K562 (cell line): Measurements from ENCODE around the gene WDR35. TPM values are rescaled to one million over a fixed set of nuclear protein-coding genes. Genes with fewer than 3 reads are reported as not detected.

Experiments
- ATAC-seq: fragments of 200-7000 bp; cut with Tn5 transposase; 3 replicates; pipeline ENCODE4 v1.9.1; 2020; ENCODE audit warnings: moderate library complexity
- BruUV-seq: library from RNA; stranded (reverse); fragments of 400-500 nt; replicated peaks from 2 replicates; lab custom pipeline; 2021; lab: Mats Ljungman, UMichigan
- CTCF ChIA-PET: fragments of 300-600 bp; formaldehyde crosslinking; extraction: SDS; loops from one replicate; lab custom pipeline; 2021; ENCODE audit warnings: low intra/inter-chr PET ratio; lab: Yijun Ruan, JAX
- POLR2A ChIA-PET: fragments of 300-600, 350-650 bp; sonication (Branson Sonifier 250); formaldehyde crosslinking; extraction: SDS; loops from one replicate; lab custom pipeline; 2021; ENCODE audit warnings: antibody characterized with exemption, inconsistent platforms; lab: Yijun Ruan, JAX
- DNase-seq, 4 experiments: peaks; one replicate each; pipeline versions ENCODE4 v3.0.0 to v3.0.0-alpha.2; 2011 to 2018; ENCODE audit warnings: low spot score in 3 of 4, mixed read lengths in 3 of 4; ENCODE audit errors: extremely low read depth in 1 of 4
- FAIRE-seq: peaks from 2 replicates; lab custom pipeline; 2011; peaks lifted over from hg19 to GRCh38; lab: Jason Lieb, UNC
- H2AFZ ChIP-seq: 2 replicates; pipeline ENCODE4 v1.6.0; 2011; ENCODE audit warnings: low read depth, low read length, control low read depth, inconsistent platforms
- H3K27ac ChIP-seq: fragments of 200-600 bp; 3 replicates; pipeline ENCODE4 v1.8.0; 2011; ENCODE audit warnings: low read depth, mild to moderate bottlenecking, control low read depth, inconsistent platforms, low read length, moderate library complexity, mixed read lengths; ENCODE audit errors: extremely low read depth
- H3K27me3 ChIP-seq, 2 experiments: fragments of 300-600 bp in 1 of 2; 2 replicates in 1 of 2; 3 replicates in 1 of 2; pipeline versions ENCODE4 v1.6.0 to v1.8.0; 2011; ENCODE audit warnings: inconsistent platforms in 2 of 2, low read length in 2 of 2, mild to moderate bottlenecking in 1 of 2, mixed read lengths in 1 of 2, moderate library complexity in 1 of 2; ENCODE audit not compliant: control insufficient read depth in 2 of 2, insufficient read depth in 2 of 2
- H3K36me3 ChIP-seq: fragments of 300-600 bp; 3 replicates; pipeline ENCODE4 v1.8.0; 2011; ENCODE audit warnings: mild to moderate bottlenecking, low read length, inconsistent platforms; ENCODE audit not compliant: control insufficient read depth, insufficient read depth
- H3K4me1 ChIP-seq, 2 experiments: fragments of 200-600 bp in 1 of 2; replicated peaks in 1 of 2; 2 replicates in 1 of 2; 3 replicates in 1 of 2; pipeline versions ENCODE4 v1.5.1 to v1.8.0; 2011; ENCODE audit warnings: inconsistent platforms in 2 of 2, low read length in 2 of 2, mild to moderate bottlenecking in 1 of 2, mixed read lengths in 1 of 2, moderate library complexity in 1 of 2; ENCODE audit not compliant: control insufficient read depth in 2 of 2, insufficient read depth in 2 of 2
- H3K4me2 ChIP-seq: 2 replicates; pipeline ENCODE4 v1.6.1; 2011; ENCODE audit warnings: low read length, control low read depth, inconsistent platforms, mixed read lengths; ENCODE audit not compliant: insufficient read depth
- H3K4me3 ChIP-seq: fragments of 200-600 bp; sonication (generic), shearing (Covaris generic); 2 replicates; pipeline ENCODE4 v1.5.1; 2016; ENCODE audit warnings: control low read depth, inconsistent platforms
- H3K79me2 ChIP-seq: fragments of 200-600 bp; 3 replicates; pipeline ENCODE4 v1.8.0; 2011; ENCODE audit warnings: low read length, inconsistent platforms; ENCODE audit not compliant: control insufficient read depth, insufficient read depth
- H3K9ac ChIP-seq, 2 experiments: 2 replicates each; pipeline versions ENCODE4 v1.6.0 to v1.6.1; 2011; ENCODE audit warnings: low read depth in 2 of 2, low read length in 2 of 2, control low read depth in 1 of 2, inconsistent platforms in 1 of 2, mild to moderate bottlenecking in 1 of 2, mixed read lengths in 1 of 2; ENCODE audit not compliant: insufficient read depth in 1 of 2
- H3K9me1 ChIP-seq: one replicate; pipeline ENCODE4 v1.6.0; 2011; ENCODE audit warnings: inconsistent platforms, mild to moderate bottlenecking, low read length, moderate library complexity; ENCODE audit not compliant: control insufficient read depth, insufficient read depth
- H3K9me3 ChIP-seq: replicated peaks from 2 replicates; pipeline ENCODE4 v1.5.1; 2011; ENCODE audit warnings: low read depth, low read length, inconsistent platforms; ENCODE audit not compliant: control insufficient read depth, insufficient read depth
- H4K20me1 ChIP-seq: replicated peaks from 2 replicates; pipeline ENCODE4 v1.6.1; 2011; ENCODE audit warnings: low read length, inconsistent platforms, mixed read lengths; ENCODE audit not compliant: control insufficient read depth, insufficient read depth
- CREBBP ChIP-seq: IDR thresholded peaks from one replicate; pipeline ENCODE4 v1.6.1; 2012; ENCODE audit warnings: low read depth, mild to moderate bottlenecking, control low read depth, inconsistent platforms, low read length
- DMBX1 ChIP-seq: fragments of 250-450 bp; sonication (Bioruptor Pico); IDR thresholded peaks from 2 replicates; pipeline ENCODE4 v1.8.0; 2022; ENCODE audit warnings: inconsistent platforms, mild to moderate bottlenecking, moderate library complexity, borderline replicate concordance
- GABPB2 ChIP-seq: fragments of 250-450 bp; sonication (Bioruptor Pico); conservative IDR thresholded peaks from 2 replicates; pipeline ENCODE4 v1.5.1; 2021; ENCODE audit warnings: mild to moderate bottlenecking
- GTF2A2 ChIP-seq: IDR thresholded peaks from 2 replicates; pipeline ENCODE4 v1.6.1; 2016; ENCODE audit warnings: mild to moderate bottlenecking, missing genetic modification characterization, missing compliant biosample characterization
- ILK ChIP-seq: fragments of 450-650 bp; IDR thresholded peaks from 2 replicates; pipeline ENCODE4 v1.6.1; 2016; ENCODE audit warnings: missing genetic modification characterization, low read depth, mild to moderate bottlenecking, missing compliant biosample characterization, moderate library complexity, borderline replicate concordance
- JUN ChIP-seq, 2 experiments: sonication (generic) in 1 of 2; formaldehyde crosslinking in 1 of 2; IDR thresholded peaks; 2 replicates each; pipeline versions ENCODE4 v1.6.1 to v1.8.0; 2012 to 2022; ENCODE audit warnings: borderline replicate concordance in 2 of 2, mild to moderate bottlenecking in 2 of 2, improper control_type of control experiment in 1 of 2, low read depth in 1 of 2, low read length in 1 of 2, missing genetic modification reagents in 1 of 2
- NFIX ChIP-seq: fragments of 250-450 bp; sonication (Bioruptor Pico); IDR thresholded peaks from 2 replicates; pipeline ENCODE4 v1.4.0; 2020; ENCODE audit warnings: low read depth, mild to moderate bottlenecking, moderate library complexity
- PRDM10 ChIP-seq: fragments of 450-650 bp; IDR thresholded peaks from 2 replicates; pipeline ENCODE4 v1.6.1; 2018; ENCODE audit not compliant: partially characterized antibody
- RAD51 ChIP-seq: fragments of 450-650 bp; IDR thresholded peaks from 2 replicates; pipeline ENCODE4 v1.7.1; 2016; ENCODE audit warnings: low read depth, mild to moderate bottlenecking, borderline replicate concordance
- SMC3 ChIP-seq: conservative IDR thresholded peaks from 2 replicates; pipeline ENCODE4 v1.6.1; 2011; ENCODE audit warnings: low read depth, low read length, improper control_type of control experiment; ENCODE audit not compliant: insufficient read depth
- ZBTB5 ChIP-seq: fragments of 450-650 bp; IDR thresholded peaks from 2 replicates; pipeline ENCODE4 v1.6.1; 2017; ENCODE audit warnings: antibody characterized with exemption
- ZKSCAN3 ChIP-seq: fragments of 250-450 bp; sonication (Bioruptor Pico); IDR thresholded peaks from 2 replicates; pipeline ENCODE4 v1.4.0; 2020
- ZNF232 ChIP-seq: sonication (generic); formaldehyde crosslinking; IDR thresholded peaks from 2 replicates; pipeline ENCODE4 v1.8.0; 2022; ENCODE audit warnings: mild to moderate bottlenecking, missing genetic modification reagents
- WGBS: fragments of 100-300 bp; shearing (Covaris generic); methylation state at CpG from one replicate; pipeline ENCODE4 v1.1.6; 2016; ENCODE audit warnings: low coverage, mixed read lengths; ENCODE audit not compliant: insufficient coverage; ENCODE audit errors: missing lambda C conversion rate; 5-methylcytosine and 5-hydroxymethylcytosine counted together
- in situ Hi-C: fragments of 300-500 bp; cut with MboI; formaldehyde crosslinking; loops from 4 replicates; pipeline ENCODE4 v1.15.0; 2018; ENCODE audit warnings: inconsistent platforms, mixed read lengths
- intact Hi-C: fragments of 100-400 bp; cut with micrococcal nuclease; formaldehyde crosslinking; loops from 2 replicates; pipeline ENCODE4 v1.14.2; 2022
- polyA plus RNA-seq, 8 experiments: library from polyadenylated mRNA; depleted of rRNA in 4 of 8; stranded (reverse) in 5 of 8; unstranded in 3 of 8; fragments of >200 nt; fragmentation: Nextera tagmentation in 2 of 8; fragmentation: Illumina TruSeq in 1 of 8; extraction: Ambion mirVana in 2 of 8; extraction: Trizol in 1 of 8; gene quantifications; 2 replicates each; pipeline versions ENCODE4 v1.2.1 to v1.2.3, GENCODE V29; 2011 to 2014; ENCODE audit warnings: inconsistent platforms in 1 of 8, missing spikeins in 1 of 8
- total RNA-seq, 7 experiments: library from RNA; depleted of rRNA in 6 of 7; stranded (reverse); fragments of >200 nt in 6 of 7; fragmentation: Illumina TruSeq in 2 of 7; extraction: Trizol in 2 of 7; gene quantifications; 2 replicates each; pipeline versions ENCODE4 v1.2.1 to v1.2.3, GENCODE V29; 2011 to 2021; ENCODE audit warnings: low replicate concordance in 1 of 7
- TF ChIP-seq, protein P1 (sequence below): fragments of 450-650 bp; formaldehyde crosslinking; IDR thresholded peaks from 2 replicates; pipeline ENCODE4 v1.4.0; 2020; ENCODE audit warnings: mild to moderate bottlenecking, mixed read lengths

The WDR35 gene
- total and polyA plus RNA-seq, 9 of the 15 experiments (the other 6 are each of a cell fraction or from before 2014, with no cell fraction given) = 3.3 to 13.1 (median 8.0) TPM

GRCh38 chr2:19916385-19916950 is 73.4 kb downstream of the WDR35 start:
- Histone ChIP-seq H2AFZ (peak overlapping the region; percentile 75), H3K4me2 (peak overlapping the region; percentile 38; the same call in 1 of the 2 replicates), H3K4me3 (no peak overlapping the region), H3K9ac (peak overlapping the region in 1 of 2 experiments; percentile 69; a peak in 2 of 4 replicates), H3K4me1 (peaks cover 0 to 4% of the 10 kb centered on the region in 2 experiments; a peak in 2 of 5 replicates), H3K79me2 (no peaks in the 10 kb centered on the region), H3K27ac (peak overlapping the region; percentile 36; the same call in 1 of the 3 replicates), H4K20me1 (no peaks in the 10 kb centered on the region), H3K9me3 (no peaks in the 10 kb centered on the region), H3K36me3 (no peaks in the 10 kb centered on the region; the same call in 2 of the 3 replicates), H3K9me1 (no peaks in the 10 kb centered on the region), H3K27me3 (no peaks in the 10 kb centered on the region)
- no TSS peak for BruUV-seq
- intact Hi-C loops (no loop called here), in situ Hi-C loops (no loop called here)
- 17% methylated on average over 6 of the region's 6 CpGs for WGBS
- FAIRE-seq = no peak
- ChIA-PET CTCF (no interaction called here), POLR2A (interaction anchor here (1.4 kb wide), 1 partner anchor 15 kb away, joined by 5 read pairs; the partner anchor contains the start of gene TTC32)
- DNase-seq = peak in 1 of 4 experiments; percentile 50
- peak; percentile 89 for ATAC-seq
- TF ChIP-seq GABPB2 (CRISPR knock-in tag) (no peak), ZKSCAN3 (CRISPR knock-in tag) (no peak), GTF2A2 (tag) (no peak), NFIX (no peak), JUN (IDR thresholded peaks at IDR 0.05; ENCODE audit: borderline replicate concordance, low read depth, low read length) (no peak), JUN (CRISPR knock-in tag; IDR thresholded peaks at IDR 0.05; ENCODE audit: borderline replicate concordance) (no peak), RAD51 (no peak), ILK (tag) (no peak), CREBBP (no peak), SMC3 (no peak), ZBTB5 (no peak), DMBX1 (no peak), ZNF232 (CRISPR knock-in tag) (no peak), PRDM10 (peak; percentile 89)
- TF ChIP-seq, protein P1, sequence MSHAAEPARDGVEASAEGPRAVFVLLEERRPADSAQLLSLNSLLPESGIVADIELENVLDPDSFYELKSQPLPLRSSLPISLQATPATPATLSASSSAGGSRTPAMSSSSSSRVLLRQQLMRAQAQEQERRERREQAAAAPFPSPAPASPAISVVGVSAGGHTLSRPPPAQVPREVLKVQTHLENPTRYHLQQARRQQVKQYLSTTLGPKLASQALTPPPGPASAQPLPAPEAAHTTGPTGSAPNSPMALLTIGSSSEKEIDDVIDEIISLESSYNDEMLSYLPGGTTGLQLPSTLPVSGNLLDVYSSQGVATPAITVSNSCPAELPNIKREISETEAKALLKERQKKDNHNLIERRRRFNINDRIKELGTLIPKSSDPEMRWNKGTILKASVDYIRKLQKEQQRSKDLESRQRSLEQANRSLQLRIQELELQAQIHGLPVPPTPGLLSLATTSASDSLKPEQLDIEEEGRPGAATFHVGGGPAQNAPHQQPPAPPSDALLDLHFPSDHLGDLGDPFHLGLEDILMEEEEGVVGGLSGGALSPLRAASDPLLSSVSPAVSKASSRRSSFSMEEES (CRISPR knock-in tag) = no peak
